ENCODE results near the gene ZNF358. TPM values are rescaled to one million over a fixed set of nuclear protein-coding genes. Genes with fewer than 3 reads are reported as not detected.

Gene ZNF358
- total RNA-seq, 4 donors from 2014 or later: 50.2 to 72.7 (median 69.1) TPM

GRCh38 chr19:7476777-7477494 is 39.0 kb upstream of the ZNF358 start:
- Histone ChIP-seq H3K27ac (no peak overlapping the region), H3K9me3 (no peaks in the 10 kb centered on the region), H3K27me3 (no peaks in the 10 kb centered on the region), H3K4me1 (peaks cover 0 to 2% (median 0%) of the 10 kb centered on the region in 4 donors), H3K4me3 (no peak overlapping the region), H3K36me3 (no peaks in the 10 kb centered on the region)
- intact Hi-C loops (cut with DNase I; ENCODE audit: low total_unique reads): no loop called here
- TF ChIP-seq POLR2AphosphoS5 (IDR thresholded peaks at IDR 0.05) (no peak), EP300 (IDR thresholded peaks at IDR 0.05; ENCODE audit: low read depth) (no peak), POLR2A (IDR thresholded peaks at IDR 0.05) (no peak)
- TF ChIP-seq, protein P1, sequence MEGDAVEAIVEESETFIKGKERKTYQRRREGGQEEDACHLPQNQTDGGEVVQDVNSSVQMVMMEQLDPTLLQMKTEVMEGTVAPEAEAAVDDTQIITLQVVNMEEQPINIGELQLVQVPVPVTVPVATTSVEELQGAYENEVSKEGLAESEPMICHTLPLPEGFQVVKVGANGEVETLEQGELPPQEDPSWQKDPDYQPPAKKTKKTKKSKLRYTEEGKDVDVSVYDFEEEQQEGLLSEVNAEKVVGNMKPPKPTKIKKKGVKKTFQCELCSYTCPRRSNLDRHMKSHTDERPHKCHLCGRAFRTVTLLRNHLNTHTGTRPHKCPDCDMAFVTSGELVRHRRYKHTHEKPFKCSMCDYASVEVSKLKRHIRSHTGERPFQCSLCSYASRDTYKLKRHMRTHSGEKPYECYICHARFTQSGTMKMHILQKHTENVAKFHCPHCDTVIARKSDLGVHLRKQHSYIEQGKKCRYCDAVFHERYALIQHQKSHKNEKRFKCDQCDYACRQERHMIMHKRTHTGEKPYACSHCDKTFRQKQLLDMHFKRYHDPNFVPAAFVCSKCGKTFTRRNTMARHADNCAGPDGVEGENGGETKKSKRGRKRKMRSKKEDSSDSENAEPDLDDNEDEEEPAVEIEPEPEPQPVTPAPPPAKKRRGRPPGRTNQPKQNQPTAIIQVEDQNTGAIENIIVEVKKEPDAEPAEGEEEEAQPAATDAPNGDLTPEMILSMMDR (IDR thresholded peaks at IDR 0.05): no peak
- 87% methylated on average over 21 to 30 of the region's 35 CpGs for WGBS, 2 donors (ENCODE audit: low coverage in 1 of 2)
- DNase-seq: no peak
- in situ Hi-C loops (cut with MboI; ENCODE audit: low pct_ligation_motif_present in 1 of 4, low pct_unique_long_range_greater_than_20kb in 1 of 4, low sequenced_read_pairs in 3 of 4): no loop called here

GRCh38 chr19:7477758-7478157 is 38.1 kb upstream of the ZNF358 start:
- in situ Hi-C loops (cut with MboI; ENCODE audit: low pct_ligation_motif_present in 1 of 4, low pct_unique_long_range_greater_than_20kb in 1 of 4, low sequenced_read_pairs in 3 of 4): no loop called here

DNA sequence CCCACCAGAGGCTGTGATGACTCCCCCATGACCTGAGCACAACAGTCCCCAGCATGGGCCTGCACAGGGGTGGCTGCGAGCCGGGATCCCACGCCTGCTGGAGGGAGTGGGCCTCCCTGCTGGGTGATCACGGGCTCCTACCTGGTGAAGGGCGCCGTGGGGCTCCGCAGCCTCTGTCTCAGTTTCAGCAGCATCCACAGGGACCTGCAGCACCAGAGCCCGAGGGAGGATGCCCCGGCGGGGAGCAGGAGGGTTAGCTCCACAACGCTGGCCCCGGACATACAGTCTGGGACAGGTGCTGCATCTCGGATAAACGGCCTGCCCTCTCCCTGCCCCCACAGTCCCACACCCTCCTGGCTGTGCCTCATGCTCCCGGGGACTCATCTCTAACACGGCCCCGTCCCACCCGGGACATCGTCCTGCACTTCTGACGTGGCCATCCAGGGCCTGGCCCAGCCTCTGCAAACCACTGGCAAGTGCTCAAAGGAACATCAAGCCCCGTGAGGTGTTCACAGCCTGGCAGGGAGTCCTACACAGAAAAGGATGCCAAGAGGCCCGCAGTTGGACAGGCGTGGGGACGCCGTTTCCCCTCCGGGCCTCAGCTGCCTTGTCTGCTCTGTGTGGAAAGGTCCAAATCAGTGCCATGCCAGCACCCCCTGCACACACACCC is 37.6 kb upstream of the ZNF358 start:
- Histone ChIP-seq H3K36me3 (no peaks in the 10 kb centered on the region), H3K4me3 (no peak overlapping the region), H3K27me3 (no peaks in the 10 kb centered on the region), H3K27ac (no peak overlapping the region), H3K4me1 (peaks cover 0 to 8% (median 8%) of the 10 kb centered on the region in 4 donors), H3K9me3 (no peaks in the 10 kb centered on the region)
- TF ChIP-seq, protein P1 (IDR thresholded peaks at IDR 0.05): no peak
- TF ChIP-seq POLR2AphosphoS5 (IDR thresholded peaks at IDR 0.05): no peak
- no peak for TF ChIP-seq POLR2A (IDR thresholded peaks at IDR 0.05)
- TF ChIP-seq EP300 (IDR thresholded peaks at IDR 0.05; ENCODE audit: low read depth): no peak
- DNase-seq: no peak
- in situ Hi-C loops (cut with MboI; ENCODE audit: low pct_ligation_motif_present in 1 of 4, low pct_unique_long_range_greater_than_20kb in 1 of 4, low sequenced_read_pairs in 3 of 4): no loop called here
- 79% methylated on average over 12 of the region's 26 CpGs; no CpG with 5 or more reads in 1 of the 2 donors for WGBS, 2 donors (ENCODE audit: low coverage in 1 of 2)
- intact Hi-C loops (cut with DNase I; ENCODE audit: low total_unique reads): no loop called here

More at GRCh38 chr19:7477758-7478157, 38.1 kb upstream of the ZNF358 start:
- Histone ChIP-seq H3K4me3 (no peak overlapping the region), H3K36me3 (no peaks in the 10 kb centered on the region), H3K4me1 (peaks cover 0 to 5% (median 2%) of the 10 kb centered on the region in 4 donors), H3K9me3 (no peaks in the 10 kb centered on the region), H3K27ac (no peak overlapping the region), H3K27me3 (no peaks in the 10 kb centered on the region)
- DNase-seq: no peak
- WGBS, 2 donors (ENCODE audit: low coverage in 1 of 2): 92% methylated on average over 10 of the region's 10 CpGs
- TF ChIP-seq EP300 (IDR thresholded peaks at IDR 0.05; ENCODE audit: low read depth): no peak
- no peak for TF ChIP-seq POLR2A (IDR thresholded peaks at IDR 0.05)
- TF ChIP-seq, protein P1 (IDR thresholded peaks at IDR 0.05): no peak
- TF ChIP-seq POLR2AphosphoS5 (IDR thresholded peaks at IDR 0.05): no peak
- intact Hi-C loops (cut with DNase I; ENCODE audit: low total_unique reads): no loop called here

GRCh38 chr19:7478843-7479227 is 37.1 kb upstream of the ZNF358 start:
- TF ChIP-seq POLR2AphosphoS5 (IDR thresholded peaks at IDR 0.05) (no peak), EP300 (IDR thresholded peaks at IDR 0.05; ENCODE audit: low read depth) (no peak), POLR2A (IDR thresholded peaks at IDR 0.05) (no peak)
- TF ChIP-seq, protein P1 (IDR thresholded peaks at IDR 0.05): no peak
- Histone ChIP-seq H3K4me3 (no peak overlapping the region), H3K9me3 (no peaks in the 10 kb centered on the region), H3K27ac (no peak overlapping the region), H3K27me3 (no peaks in the 10 kb centered on the region), H3K36me3 (no peaks in the 10 kb centered on the region), H3K4me1 (peaks cover 0 to 14% (median 11%) of the 10 kb centered on the region in 4 donors)
- no peak for DNase-seq
- in situ Hi-C loops (cut with MboI; ENCODE audit: low pct_ligation_motif_present in 1 of 4, low pct_unique_long_range_greater_than_20kb in 1 of 4, low sequenced_read_pairs in 3 of 4) (no loop called here), intact Hi-C loops (cut with DNase I; ENCODE audit: low total_unique reads) (no loop called here)
- WGBS, 2 donors (ENCODE audit: low coverage in 1 of 2): 83% methylated on average over 8 of the region's 9 CpGs; no CpG with 5 or more reads in 1 of the 2 donors

All from transverse colon (tissue), 4 donors.